GM10248 (cell line): ENCODE results near the gene PODXL.

ENCODE experiments used
- CTCF ChIA-PET: fragments of 300-600 bp; sonication (Branson Sonifier 250); formaldehyde crosslinking; extraction: SDS; loops from one replicate; lab custom pipeline; 2021; ENCODE audit warnings: antibody characterized with exemption; lab: Yijun Ruan, JAX
- POLR2A ChIA-PET: fragments of 350-650 bp; sonication (Branson Sonifier 250); formaldehyde crosslinking; extraction: SDS; loops from one replicate; lab custom pipeline; 2020; ENCODE audit warnings: antibody characterized with exemption; lab: Yijun Ruan, JAX
- DNase-seq: peaks from one replicate; pipeline ENCODE4 v3.0.0; 2012; ENCODE audit errors: extremely low spot score
- TF ChIP-seq, protein P1 (sequence below): IDR thresholded peaks from 2 replicates; pipeline ENCODE4 v1.5.1; 2012; ENCODE audit warnings: mild to moderate bottlenecking, low read depth; ENCODE audit errors: extremely low read depth, missing control alignments, control extremely low read depth

The PODXL gene

DNA sequence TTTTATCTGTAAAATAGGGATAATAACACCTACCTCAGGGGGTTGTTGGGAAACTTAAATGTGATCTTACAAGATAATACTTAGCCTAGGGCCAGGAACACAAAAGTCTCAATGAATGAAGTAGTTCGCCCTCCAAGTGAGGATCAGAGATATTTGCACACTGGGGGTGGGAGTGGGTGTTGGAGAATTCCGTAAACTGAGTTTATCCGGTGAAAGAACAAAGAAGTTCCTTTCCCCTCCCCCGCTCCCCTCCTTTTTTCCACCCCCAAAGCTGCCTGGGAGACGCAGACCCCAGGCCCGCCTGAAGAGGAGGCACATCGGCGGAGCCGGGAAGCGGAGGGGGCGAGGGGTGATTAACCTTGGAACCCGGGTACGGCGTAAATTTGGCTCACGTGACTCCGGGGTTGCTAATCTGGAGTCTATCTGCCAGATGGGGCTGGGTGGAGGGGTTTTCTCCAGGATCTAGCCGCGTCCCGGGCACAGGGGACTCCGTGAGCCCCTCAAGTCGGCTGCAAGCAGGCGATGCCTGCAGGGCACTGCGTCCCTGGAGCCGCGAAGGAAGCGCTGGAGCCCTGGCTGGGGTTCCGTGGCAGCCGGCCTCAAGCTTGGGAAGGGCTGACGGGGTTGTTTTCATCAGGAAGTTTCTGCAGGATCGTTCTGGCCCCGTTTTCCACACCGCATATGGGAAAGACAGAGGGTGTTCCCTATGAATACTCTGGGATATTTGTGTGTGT lies 1.4 kb upstream of the PODXL start:
- ChIA-PET POLR2A (no interaction called here), CTCF (interaction anchor here (1.5 to 1.6 kb wide), 3 partner anchors 9 to 45 kb away, joined by 4 to 8 read pairs (median 5); no protein-coding TSS in a partner anchor)
- TF ChIP-seq, protein P1, sequence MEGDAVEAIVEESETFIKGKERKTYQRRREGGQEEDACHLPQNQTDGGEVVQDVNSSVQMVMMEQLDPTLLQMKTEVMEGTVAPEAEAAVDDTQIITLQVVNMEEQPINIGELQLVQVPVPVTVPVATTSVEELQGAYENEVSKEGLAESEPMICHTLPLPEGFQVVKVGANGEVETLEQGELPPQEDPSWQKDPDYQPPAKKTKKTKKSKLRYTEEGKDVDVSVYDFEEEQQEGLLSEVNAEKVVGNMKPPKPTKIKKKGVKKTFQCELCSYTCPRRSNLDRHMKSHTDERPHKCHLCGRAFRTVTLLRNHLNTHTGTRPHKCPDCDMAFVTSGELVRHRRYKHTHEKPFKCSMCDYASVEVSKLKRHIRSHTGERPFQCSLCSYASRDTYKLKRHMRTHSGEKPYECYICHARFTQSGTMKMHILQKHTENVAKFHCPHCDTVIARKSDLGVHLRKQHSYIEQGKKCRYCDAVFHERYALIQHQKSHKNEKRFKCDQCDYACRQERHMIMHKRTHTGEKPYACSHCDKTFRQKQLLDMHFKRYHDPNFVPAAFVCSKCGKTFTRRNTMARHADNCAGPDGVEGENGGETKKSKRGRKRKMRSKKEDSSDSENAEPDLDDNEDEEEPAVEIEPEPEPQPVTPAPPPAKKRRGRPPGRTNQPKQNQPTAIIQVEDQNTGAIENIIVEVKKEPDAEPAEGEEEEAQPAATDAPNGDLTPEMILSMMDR: no peak
- no peak for DNase-seq

DNA sequence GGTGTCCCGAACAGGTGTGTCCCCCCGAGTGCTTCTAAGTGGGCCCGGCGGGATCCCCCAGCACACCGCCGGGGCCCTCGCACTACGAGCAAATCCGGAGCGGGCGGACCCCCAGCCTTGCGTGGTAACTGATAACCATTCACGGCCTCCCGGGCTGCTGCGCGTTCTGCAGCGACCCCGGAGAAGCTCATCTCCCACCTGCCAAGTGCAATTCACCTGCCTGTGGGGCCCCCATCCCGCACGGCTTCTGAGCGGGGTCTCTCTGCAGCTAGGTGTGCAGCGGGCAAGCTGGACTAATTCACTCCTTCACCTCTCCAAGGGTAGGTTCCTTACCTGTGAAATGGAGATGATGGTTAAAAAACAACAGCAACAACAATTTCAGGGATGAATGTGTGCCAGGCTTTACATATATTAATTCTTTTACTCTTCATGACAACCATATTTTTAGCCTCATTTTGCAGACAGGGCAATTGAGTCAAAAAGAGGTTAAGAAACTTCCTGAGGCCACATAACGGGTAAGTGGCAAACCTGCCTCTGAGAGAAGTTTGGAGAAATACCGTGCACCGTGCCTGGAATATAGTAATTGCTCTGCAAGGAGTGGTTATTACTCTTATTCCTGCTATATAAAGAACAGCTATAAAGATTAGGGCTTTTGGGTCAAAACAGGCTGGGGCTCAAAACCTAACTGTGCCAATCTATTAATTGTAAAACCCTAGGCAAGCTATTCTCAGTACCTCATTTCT lies 652 bp upstream of the PODXL start:
- POLR2A ChIA-PET: no interaction called here
- TF ChIP-seq, protein P1: no peak

DNA sequence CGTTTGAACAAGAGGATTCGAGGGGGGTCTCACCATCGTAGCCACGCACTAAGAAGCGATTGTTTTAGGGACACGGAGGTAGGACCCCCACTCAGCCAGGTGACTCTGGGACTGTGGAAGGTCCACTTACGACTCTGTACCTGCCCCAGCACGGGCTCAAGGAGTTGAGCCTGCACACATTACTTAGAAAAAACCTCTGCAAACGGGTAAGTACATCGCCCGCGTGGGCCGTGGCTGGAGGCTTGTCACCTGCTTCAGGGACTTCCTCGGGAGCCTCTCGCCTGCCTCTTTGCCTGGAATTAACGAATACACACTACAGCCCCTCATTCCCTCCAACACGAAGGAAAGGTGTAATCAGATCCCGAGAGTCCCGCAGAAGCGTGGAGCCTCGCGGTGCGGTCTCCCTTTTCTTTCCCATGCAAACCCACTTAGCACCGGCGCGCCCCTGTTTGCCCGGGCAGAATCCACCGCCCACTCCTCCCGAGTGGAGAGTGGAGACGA lies 826 bp downstream of the PODXL start:
- TF ChIP-seq, protein P1: no peak
- POLR2A ChIA-PET: no interaction called here
- DNase-seq: no peak
- CTCF ChIA-PET: interaction anchor here (2.3 kb wide), 1 partner anchor 10 kb away, joined by 9 read pairs; no protein-coding TSS in a partner anchor

More for the DNA sequence above, 652 bp upstream of the PODXL start:
- no peak for DNase-seq
- CTCF ChIA-PET: interaction anchor here (1.5 kb wide), 1 partner anchor 12 kb away, joined by 5 read pairs; no protein-coding TSS in a partner anchor

DNA sequence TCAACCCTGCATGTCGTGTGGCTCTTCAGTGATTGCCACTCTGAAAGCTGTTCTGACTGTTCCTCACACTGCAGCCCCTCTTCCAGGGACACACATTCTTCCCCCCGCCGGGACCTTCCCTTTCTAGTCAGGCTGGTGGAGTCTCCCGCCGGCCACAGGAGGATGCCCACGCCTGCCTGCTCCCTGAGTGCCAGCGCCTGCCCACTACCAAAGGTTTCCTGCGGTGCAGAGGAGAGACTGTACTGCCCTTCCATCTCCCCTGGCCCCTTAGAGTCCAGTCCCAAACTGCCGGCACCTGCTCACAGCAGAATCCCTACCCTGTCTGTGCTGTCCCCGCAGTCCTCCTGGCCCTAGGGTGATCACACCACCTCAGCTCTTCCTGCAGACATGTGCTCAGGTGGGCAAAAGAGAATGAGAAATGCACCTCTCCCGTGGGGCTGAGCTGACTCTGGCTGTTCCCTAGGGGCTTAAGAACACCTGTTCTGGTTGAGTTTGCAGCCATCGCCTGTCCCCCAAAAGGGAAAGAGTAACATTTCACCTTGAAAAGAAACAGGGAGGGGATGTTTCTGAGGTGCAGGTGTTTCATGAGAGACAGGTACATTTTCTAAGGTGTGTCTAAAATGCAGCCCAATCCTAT lies 1.4 kb downstream of the PODXL start:
- CTCF ChIA-PET: interaction anchor here (2.3 kb wide), 1 partner anchor 9 kb away, joined by 9 read pairs; no protein-coding TSS in a partner anchor
- DNase-seq: no peak
- TF ChIP-seq, protein P1: no peak
- POLR2A ChIA-PET: no interaction called here

DNA sequence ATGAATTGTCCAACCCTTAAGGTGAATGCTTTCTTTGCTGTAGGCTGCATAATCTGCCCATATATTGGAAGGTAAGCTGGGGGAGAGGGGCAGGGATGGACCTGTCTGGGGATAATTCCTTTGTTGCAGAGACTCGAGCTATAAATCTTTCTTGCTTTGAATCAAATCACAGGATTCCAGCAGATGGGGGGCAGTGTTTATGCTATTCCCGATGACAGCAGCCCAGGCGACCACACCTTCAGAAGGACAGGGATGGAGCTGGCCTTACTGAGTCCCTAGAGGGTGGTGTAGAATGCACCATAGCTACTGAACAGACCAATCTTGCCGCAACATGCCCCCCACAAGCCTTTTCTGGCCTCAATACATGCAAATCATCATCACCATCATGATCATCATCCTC lies 2.5 kb downstream of the PODXL start:
- DNase-seq: no peak
- POLR2A ChIA-PET: no interaction called here
- TF ChIP-seq, protein P1: no peak
- CTCF ChIA-PET: interaction anchor here (2.3 kb wide), 1 partner anchor 8 kb away, joined by 9 read pairs; no protein-coding TSS in a partner anchor

DNA sequence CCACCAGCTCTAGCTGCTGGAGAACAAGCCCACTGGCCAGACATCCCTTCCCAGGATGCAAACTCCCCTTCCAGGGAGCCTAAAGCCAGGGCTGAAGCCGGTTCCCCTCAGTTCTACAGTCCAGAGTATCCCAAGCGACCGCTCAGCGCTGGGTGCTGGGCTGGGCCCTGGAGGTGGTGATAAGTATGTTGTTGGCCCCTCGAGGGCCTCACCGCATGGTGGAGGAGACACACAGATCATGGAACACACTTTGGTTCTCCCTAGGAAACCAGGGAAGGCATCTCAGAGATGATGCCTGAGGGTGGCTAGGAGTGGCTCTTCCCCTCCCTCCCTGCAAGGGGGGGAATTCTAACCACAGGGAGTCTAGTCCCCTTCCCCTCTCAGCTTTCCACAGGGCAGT lies 4.4 kb downstream of the PODXL start:
- TF ChIP-seq, protein P1: no peak
- no peak for DNase-seq
- ChIA-PET POLR2A (no interaction called here), CTCF (interaction anchor here (1.1 to 1.4 kb wide), 3 partner anchors 13 to 45 kb away, joined by 4 to 7 read pairs (median 4); no protein-coding TSS in a partner anchor)
